Measurements from ENCODE around the gene FBN3.

GRCh38 chr19:8194528-8195267, 45.3 kb upstream of the FBN3 start:
- TF ChIP-seq, protein P1, sequence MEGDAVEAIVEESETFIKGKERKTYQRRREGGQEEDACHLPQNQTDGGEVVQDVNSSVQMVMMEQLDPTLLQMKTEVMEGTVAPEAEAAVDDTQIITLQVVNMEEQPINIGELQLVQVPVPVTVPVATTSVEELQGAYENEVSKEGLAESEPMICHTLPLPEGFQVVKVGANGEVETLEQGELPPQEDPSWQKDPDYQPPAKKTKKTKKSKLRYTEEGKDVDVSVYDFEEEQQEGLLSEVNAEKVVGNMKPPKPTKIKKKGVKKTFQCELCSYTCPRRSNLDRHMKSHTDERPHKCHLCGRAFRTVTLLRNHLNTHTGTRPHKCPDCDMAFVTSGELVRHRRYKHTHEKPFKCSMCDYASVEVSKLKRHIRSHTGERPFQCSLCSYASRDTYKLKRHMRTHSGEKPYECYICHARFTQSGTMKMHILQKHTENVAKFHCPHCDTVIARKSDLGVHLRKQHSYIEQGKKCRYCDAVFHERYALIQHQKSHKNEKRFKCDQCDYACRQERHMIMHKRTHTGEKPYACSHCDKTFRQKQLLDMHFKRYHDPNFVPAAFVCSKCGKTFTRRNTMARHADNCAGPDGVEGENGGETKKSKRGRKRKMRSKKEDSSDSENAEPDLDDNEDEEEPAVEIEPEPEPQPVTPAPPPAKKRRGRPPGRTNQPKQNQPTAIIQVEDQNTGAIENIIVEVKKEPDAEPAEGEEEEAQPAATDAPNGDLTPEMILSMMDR (IDR thresholded peaks at IDR 0.05), result no peak
- TF ChIP-seq REST (IDR thresholded peaks at IDR 0.05; ENCODE audit: insufficient read depth in 1 of 2, low read depth in 2 of 2, low read length in 1 of 2) (no peak), POLR2AphosphoS5 (IDR thresholded peaks at IDR 0.05; ENCODE audit: low read depth, low read length) (no peak), SIN3A (IDR thresholded peaks at IDR 0.05; ENCODE audit: borderline replicate concordance, insufficient read depth, low read depth, low read length) (no peak)

Measured in Panc1 (cell line).